Activated CD8-positive, alpha-beta T cell treated with anti-CD3 and anti-CD28 coated beads for 36 hours (primary cell): ENCODE results near the gene STOM. TPM values are rescaled to one million over a fixed set of nuclear protein-coding genes. Genes with fewer than 3 reads are reported as not detected.

ENCODE experiments used
- ATAC-seq: fragments of 200-7000 bp; cut with Tn5 transposase; one replicate; pipeline ENCODE4 v1.10.0; 2021; ENCODE audit warnings: mild to moderate bottlenecking, moderate library complexity
- CTCF ChIA-PET: fragments of 350-600 bp; sonication (Branson Sonifier 250); formaldehyde crosslinking; loops from one replicate; lab custom pipeline; 2021; ENCODE audit warnings: antibody characterized with exemption; lab: Charles Lee
- POLR2A ChIA-PET: fragments of 350-600 bp; sonication (Branson Sonifier 250); formaldehyde crosslinking; loops from one replicate; lab custom pipeline; 2021; ENCODE audit warnings: antibody characterized with exemption; lab: Charles Lee
- DNase-seq: peaks from one replicate; pipeline ENCODE4 v3.0.0-alpha.2; 2020
- H3K27ac Mint-ChIP-seq: one replicate; pipeline ENCODE4 v1.8.0; 2021; ENCODE audit warnings: mild to moderate bottlenecking, mixed read lengths
- H3K27me3 Mint-ChIP-seq: one replicate; pipeline ENCODE4 v1.8.0; 2021; ENCODE audit warnings: mixed read lengths
- H3K36me3 Mint-ChIP-seq: one replicate; pipeline ENCODE4 v1.8.0; 2021; ENCODE audit warnings: low read depth, mixed read lengths
- H3K4me1 Mint-ChIP-seq: one replicate; pipeline ENCODE4 v1.8.0; 2021; ENCODE audit warnings: low read depth, mixed read lengths
- H3K4me3 Mint-ChIP-seq: one replicate; pipeline ENCODE4 v1.8.0; 2021; ENCODE audit warnings: mild to moderate bottlenecking, moderate library complexity, mixed read lengths
- H3K9me3 Mint-ChIP-seq: one replicate; pipeline ENCODE4 v1.8.0; 2021; ENCODE audit warnings: mixed read lengths
- intact Hi-C: fragments of 100-400 bp; cut with micrococcal nuclease; formaldehyde crosslinking; loops from one replicate; pipeline ENCODE4 v1.10.0; 2022
- total RNA-seq, 2 experiments: library from RNA; stranded (reverse); gene quantifications; one replicate each; pipeline ENCODE4 v1.2.3, GENCODE V29; 2021
- TF ChIP-seq, protein P1 (sequence below): fragments of 200-600 bp; IDR thresholded peaks from one replicate; pipeline ENCODE4 v1.8.0; 2022; ENCODE audit warnings: antibody characterized with exemption, mild to moderate bottlenecking

Gene STOM
- total RNA-seq, 2 experiments from 2014 or later = 31.7 to 32.5 TPM

DNA sequence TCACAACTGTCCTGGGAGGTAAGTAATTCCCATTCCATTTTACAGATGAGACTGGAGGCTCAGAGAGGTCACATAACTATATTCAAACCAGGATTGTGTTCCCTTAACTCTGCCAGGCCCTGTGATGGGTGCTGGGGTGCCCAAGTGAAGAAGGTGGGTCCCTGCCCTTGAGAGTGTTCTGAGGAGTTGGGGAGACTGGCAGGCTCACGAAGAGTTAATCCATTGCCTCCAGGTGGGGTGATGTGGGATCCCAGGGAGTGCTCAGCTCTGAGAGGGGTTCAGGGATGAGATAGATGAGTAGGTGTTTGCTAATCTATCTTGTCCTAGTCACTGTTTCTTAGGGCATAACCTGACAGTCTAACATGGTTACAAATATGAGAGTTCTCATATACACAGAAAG is 65.3 kb downstream of the STOM start:
- CTCF ChIA-PET = interaction anchor here (1.0 to 6.0 kb wide), 2 partner anchors 15 to 26 kb away, joined by 3 to 38 read pairs; no protein-coding TSS in a partner anchor
- Mint-ChIP-seq H3K9me3 (no peaks in the 10 kb centered on the region), H3K36me3 (no peaks in the 10 kb centered on the region)

DNA sequence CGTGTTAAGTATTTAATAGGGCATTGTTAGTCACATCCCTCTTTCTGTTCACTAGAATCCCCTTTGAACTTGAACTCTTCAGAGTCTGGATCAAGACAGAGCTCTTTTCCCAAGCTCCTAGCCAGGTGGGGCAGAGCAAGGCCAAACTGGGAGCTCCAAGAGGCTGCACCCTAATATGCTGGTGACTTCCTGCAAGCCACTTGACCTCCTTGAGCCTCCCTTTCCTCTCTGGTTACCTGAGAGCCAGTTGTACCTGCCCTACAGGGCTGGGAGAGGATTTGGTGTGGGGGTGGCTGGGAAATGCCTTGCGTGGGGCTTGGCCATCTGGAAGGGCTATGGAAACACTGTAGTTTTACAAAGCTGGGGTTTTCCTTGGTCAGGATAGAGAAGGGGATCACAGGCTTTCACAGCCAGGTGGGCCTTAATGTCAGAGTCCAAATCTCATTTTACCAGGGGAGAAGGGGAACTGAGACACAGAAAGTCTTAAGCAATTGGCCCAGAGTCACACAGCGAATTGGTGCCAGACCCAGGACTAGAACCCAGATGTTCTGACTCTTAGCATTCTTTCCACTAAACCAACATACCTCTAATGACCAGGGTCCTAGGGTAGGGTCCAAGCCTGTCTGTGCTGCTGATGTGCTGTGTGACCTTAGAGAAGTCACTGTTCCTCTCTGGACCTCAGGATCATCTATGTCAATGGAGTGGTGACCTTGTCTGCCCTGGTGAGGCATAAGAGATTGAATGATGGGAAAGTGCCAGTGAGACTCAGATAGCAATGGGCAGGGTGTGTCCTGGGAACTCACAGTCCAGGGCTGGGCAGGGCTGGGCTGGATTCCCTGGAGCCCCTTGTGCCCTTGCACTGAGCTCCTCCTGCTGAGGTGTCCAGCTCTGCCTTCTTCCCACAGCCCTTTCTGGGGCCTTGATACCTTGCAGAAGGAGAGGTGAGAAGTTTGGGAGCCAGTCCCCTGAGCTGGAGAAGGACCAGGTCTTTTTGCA is 66.3 kb downstream of the STOM start:
- Mint-ChIP-seq H3K4me1 (peaks cover 13% of the 10 kb centered on the region), H3K27me3 (peaks cover 13% of the 10 kb centered on the region), H3K4me3 (no peak overlapping the region), H3K27ac (no peak overlapping the region), H3K9me3 (no peaks in the 10 kb centered on the region), H3K36me3 (no peaks in the 10 kb centered on the region)
- ATAC-seq (no peak), DNase-seq (no peak)
- TF ChIP-seq, protein P1, sequence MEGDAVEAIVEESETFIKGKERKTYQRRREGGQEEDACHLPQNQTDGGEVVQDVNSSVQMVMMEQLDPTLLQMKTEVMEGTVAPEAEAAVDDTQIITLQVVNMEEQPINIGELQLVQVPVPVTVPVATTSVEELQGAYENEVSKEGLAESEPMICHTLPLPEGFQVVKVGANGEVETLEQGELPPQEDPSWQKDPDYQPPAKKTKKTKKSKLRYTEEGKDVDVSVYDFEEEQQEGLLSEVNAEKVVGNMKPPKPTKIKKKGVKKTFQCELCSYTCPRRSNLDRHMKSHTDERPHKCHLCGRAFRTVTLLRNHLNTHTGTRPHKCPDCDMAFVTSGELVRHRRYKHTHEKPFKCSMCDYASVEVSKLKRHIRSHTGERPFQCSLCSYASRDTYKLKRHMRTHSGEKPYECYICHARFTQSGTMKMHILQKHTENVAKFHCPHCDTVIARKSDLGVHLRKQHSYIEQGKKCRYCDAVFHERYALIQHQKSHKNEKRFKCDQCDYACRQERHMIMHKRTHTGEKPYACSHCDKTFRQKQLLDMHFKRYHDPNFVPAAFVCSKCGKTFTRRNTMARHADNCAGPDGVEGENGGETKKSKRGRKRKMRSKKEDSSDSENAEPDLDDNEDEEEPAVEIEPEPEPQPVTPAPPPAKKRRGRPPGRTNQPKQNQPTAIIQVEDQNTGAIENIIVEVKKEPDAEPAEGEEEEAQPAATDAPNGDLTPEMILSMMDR = no peak
- ChIA-PET CTCF (interaction anchor here (1.0 to 2.2 kb wide), 2 partner anchors 16 to 25 kb away, joined by 3 to 8 read pairs; no protein-coding TSS in a partner anchor), POLR2A (no interaction called here)
- intact Hi-C loops = no loop called here

More for the DNA sequence above, 65.3 kb downstream of the STOM start:
- H3K4me3 Mint-ChIP-seq = no peak overlapping the region
- POLR2A ChIA-PET = no interaction called here
- intact Hi-C loops = no loop called here
- TF ChIP-seq, protein P1 = no peak
- peaks cover 7% of the 10 kb centered on the region for H3K4me1 Mint-ChIP-seq
- DNase-seq (no peak), ATAC-seq (no peak)
- peaks cover 7% of the 10 kb centered on the region for H3K27me3 Mint-ChIP-seq
- no peak overlapping the region for H3K27ac Mint-ChIP-seq

DNA sequence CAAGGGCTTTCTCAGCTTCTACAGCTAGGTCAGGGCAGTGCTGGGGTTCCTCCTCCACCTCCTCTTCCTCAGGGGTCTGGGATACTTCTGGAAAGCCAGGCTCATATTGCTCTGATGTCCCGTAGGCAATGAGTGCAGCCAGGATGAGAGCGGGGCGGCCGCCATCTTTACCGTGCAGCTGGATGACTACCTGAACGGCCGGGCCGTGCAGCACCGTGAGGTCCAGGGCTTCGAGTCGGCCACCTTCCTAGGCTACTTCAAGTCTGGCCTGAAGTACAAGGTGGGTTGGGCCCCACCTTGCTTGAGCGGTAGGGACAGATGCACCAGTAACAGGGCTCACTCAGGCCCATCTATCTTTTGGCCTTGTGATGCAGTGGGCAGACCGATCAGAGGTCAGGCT is 67.3 kb downstream of the STOM start:
- Mint-ChIP-seq H3K9me3 (no peaks in the 10 kb centered on the region), H3K27ac (no peak overlapping the region), H3K36me3 (no peaks in the 10 kb centered on the region), H3K4me3 (no peak overlapping the region), H3K4me1 (peaks cover 16% of the 10 kb centered on the region), H3K27me3 (peaks cover 16% of the 10 kb centered on the region)
- POLR2A ChIA-PET = no interaction called here
- no peak for DNase-seq
- ATAC-seq = no peak
- intact Hi-C loops = no loop called here
- CTCF ChIA-PET = interaction anchor here (2.2 kb wide), 1 partner anchor 17 kb away, joined by 8 read pairs; no protein-coding TSS in a partner anchor
- TF ChIP-seq, protein P1 = no peak

DNA sequence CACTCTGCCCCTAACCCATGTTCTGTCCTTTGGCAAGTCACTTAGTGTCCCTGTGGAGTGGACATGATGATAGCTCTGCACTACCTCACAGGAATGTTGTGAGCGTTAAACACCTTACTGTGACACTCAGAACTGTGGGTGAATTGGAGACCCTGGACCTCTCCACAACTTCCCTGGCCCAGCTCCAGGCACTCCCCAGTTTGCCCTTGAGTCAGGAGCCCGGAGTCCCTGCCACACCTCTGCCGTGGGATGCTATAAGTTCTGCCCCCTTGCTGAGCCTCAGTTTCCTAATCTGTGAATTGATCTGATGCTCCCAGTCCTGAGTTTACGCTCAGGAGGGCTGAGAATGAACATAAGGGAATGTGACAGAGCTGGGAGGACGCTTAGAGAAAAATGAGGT is 67.7 kb downstream of the STOM start:
- CTCF ChIA-PET = interaction anchor here (2.2 kb wide), 1 partner anchor 17 kb away, joined by 8 read pairs; no protein-coding TSS in a partner anchor
- intact Hi-C loops = no loop called here
- peaks cover 16% of the 10 kb centered on the region for H3K27me3 Mint-ChIP-seq
- H3K4me1 Mint-ChIP-seq = peaks cover 16% of the 10 kb centered on the region
- H3K4me3 Mint-ChIP-seq = no peak overlapping the region
- H3K27ac Mint-ChIP-seq = no peak overlapping the region
- TF ChIP-seq, protein P1 = no peak
- no peaks in the 10 kb centered on the region for H3K9me3 Mint-ChIP-seq
- DNase-seq (no peak), ATAC-seq (no peak)
- POLR2A ChIA-PET = no interaction called here
- no peaks in the 10 kb centered on the region for H3K36me3 Mint-ChIP-seq

DNA sequence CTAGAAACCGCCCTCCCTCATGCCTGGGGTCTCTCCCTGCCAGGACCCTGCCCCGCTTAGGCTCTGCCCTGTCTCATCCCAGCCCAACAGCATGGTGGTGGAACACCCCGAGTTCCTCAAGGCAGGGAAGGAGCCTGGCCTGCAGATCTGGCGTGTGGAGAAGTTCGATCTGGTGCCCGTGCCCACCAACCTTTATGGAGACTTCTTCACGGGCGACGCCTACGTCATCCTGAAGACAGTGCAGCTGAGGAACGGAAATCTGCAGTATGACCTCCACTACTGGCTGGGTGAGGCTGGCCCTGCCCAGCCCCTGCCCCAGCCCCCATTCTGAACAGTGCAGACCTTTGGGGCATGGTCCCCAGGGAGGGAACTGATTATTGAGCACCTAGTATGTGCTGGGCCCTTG is 68.2 kb downstream of the STOM start:
- peaks cover 16% of the 10 kb centered on the region for H3K4me1 Mint-ChIP-seq
- no peak overlapping the region for H3K27ac Mint-ChIP-seq
- POLR2A ChIA-PET = no interaction called here
- peaks cover 16% of the 10 kb centered on the region for H3K27me3 Mint-ChIP-seq
- ATAC-seq (no peak), DNase-seq (no peak)
- H3K9me3 Mint-ChIP-seq = no peaks in the 10 kb centered on the region
- no peaks in the 10 kb centered on the region for H3K36me3 Mint-ChIP-seq
- CTCF ChIA-PET = interaction anchor here (2.2 kb wide), 1 partner anchor 18 kb away, joined by 8 read pairs; no protein-coding TSS in a partner anchor
- TF ChIP-seq, protein P1 = no peak
- H3K4me3 Mint-ChIP-seq = no peak overlapping the region
- intact Hi-C loops = no loop called here
